Subcutaneous adipose tissue (tissue), 4 donors: ENCODE measurements around the gene ABCC4. TPM values are rescaled to one million over a fixed set of nuclear protein-coding genes. Genes with fewer than 3 reads are reported as not detected.

Experiments
- total RNA-seq, 4 donors: library from RNA; depleted of rRNA; stranded (reverse); fragments of >200 nt; gene quantifications; one replicate each; pipeline ENCODE4 v1.1.0, GENCODE V29; 2016
- TF ChIP-seq, protein P1 (sequence below): fragments of 450-650 bp; IDR thresholded peaks from one replicate; pipeline ENCODE4 v1.5.1; 2016; ENCODE audit warnings: low read depth, mild to moderate bottlenecking, control low read depth, antibody characterized with exemption, moderate library complexity

Gene ABCC4
- total RNA-seq, 4 donors from 2014 or later = 4.1 to 7.7 (median 5.1) TPM

DNA sequence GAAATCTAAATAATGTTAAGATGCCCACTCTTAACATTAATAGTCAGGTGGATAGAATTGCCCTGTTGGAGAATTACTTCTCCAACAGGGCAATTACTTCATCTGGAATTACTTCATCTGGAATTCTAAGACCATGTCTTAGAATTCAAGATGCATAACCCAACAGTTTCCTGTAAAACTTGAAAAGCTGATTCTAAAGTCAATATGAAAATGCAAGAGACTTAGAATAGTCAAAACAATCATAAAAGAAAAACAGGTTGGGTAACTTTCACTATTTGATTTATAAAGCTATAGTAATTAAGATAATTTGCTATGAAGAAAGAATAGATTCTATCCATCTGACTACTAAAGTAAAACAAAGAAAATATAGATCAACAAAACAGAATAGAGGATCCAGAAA, 75.2 kb downstream of the ABCC4 start:
- TF ChIP-seq, protein P1, sequence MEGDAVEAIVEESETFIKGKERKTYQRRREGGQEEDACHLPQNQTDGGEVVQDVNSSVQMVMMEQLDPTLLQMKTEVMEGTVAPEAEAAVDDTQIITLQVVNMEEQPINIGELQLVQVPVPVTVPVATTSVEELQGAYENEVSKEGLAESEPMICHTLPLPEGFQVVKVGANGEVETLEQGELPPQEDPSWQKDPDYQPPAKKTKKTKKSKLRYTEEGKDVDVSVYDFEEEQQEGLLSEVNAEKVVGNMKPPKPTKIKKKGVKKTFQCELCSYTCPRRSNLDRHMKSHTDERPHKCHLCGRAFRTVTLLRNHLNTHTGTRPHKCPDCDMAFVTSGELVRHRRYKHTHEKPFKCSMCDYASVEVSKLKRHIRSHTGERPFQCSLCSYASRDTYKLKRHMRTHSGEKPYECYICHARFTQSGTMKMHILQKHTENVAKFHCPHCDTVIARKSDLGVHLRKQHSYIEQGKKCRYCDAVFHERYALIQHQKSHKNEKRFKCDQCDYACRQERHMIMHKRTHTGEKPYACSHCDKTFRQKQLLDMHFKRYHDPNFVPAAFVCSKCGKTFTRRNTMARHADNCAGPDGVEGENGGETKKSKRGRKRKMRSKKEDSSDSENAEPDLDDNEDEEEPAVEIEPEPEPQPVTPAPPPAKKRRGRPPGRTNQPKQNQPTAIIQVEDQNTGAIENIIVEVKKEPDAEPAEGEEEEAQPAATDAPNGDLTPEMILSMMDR = no peak

DNA sequence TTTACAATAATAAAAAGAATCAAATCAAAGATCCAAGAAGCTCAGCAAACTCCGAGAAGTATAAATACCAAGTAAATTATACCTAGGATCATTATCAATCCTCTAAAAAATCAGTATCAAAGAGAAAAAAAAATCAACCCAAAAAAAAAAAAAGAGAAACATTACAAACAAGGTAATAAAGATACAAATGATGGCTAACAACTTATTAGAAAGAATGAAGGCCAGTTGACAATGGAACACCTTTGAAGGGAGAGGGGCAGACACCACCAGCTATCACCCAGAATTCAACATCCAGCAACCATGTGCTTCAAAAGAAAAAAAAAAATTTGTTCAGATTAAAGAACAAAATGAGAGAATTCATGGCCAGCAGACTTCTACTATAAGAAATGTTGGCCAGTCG, 77.2 kb downstream of the ABCC4 start:
- TF ChIP-seq, protein P1 = no peak

DNA sequence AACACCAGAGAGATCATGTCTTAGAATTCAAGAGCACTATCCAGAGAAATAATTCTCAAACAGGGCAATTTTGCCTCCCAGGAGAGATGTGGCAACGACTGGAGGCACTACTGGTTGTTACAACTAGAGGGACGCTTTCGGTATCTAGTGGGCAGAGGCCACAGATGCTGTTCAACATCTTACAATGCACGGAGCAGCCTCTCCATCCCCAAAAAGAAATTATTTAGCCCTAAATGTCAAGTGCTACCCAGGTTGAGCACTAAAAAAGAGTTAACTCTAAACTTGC, 78.6 kb downstream of the ABCC4 start:
- TF ChIP-seq, protein P1 = no peak

DNA sequence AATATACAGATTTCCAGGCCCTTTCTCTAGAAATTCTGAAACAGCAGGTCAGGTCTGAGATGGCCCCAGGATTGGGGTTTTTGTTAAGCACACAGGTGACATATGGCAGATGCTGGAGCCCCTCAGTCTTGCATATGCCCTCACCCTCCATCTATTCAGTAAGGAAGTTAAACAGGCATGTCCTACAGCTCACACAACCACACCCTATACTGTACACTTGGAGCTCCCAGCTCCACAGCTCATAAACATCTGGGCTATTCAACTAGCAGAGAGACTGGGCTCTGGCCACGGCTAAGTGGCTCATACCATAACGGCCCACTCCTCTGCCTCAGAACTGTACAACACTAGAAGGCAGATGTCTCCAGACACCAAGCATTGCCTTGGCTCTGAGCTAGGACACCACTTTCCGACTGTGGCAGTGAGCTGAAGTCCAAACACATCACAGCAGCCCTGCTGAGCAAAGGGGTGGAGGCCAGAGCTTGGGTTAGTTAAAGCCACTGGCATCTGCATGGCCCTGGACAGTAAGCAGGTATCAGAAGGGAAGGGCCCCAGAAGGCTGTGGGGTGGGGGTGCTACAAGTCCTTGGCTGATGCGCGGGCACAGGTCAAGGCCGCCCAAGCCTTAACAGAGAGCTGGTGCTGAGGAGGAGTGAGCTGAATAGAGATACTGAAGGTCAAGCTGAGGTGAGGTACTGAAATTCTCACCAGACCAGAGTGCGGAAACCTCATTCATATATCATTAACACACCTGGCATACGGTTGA, 79.1 kb downstream of the ABCC4 start:
- TF ChIP-seq, protein P1 = no peak

DNA sequence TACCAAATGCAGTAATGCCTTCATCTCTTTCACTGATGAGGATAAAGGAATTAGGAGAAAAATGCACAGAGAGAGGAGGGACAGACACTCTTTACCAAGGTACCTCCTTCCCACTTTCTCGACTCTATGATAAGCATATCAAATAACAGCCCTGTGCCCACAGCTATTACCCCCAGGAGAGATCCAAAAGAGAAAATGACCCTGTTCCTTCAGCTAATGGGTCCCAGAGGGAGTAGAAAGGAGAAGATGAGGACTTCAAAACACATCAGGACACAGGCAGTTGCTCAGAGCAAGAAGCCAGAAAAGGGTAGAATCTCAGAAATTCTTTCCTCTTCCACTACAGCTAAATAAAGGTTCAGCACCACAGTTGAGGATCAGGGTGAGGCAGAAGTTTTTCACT, 80.6 kb downstream of the ABCC4 start:
- TF ChIP-seq, protein P1 = no peak

DNA sequence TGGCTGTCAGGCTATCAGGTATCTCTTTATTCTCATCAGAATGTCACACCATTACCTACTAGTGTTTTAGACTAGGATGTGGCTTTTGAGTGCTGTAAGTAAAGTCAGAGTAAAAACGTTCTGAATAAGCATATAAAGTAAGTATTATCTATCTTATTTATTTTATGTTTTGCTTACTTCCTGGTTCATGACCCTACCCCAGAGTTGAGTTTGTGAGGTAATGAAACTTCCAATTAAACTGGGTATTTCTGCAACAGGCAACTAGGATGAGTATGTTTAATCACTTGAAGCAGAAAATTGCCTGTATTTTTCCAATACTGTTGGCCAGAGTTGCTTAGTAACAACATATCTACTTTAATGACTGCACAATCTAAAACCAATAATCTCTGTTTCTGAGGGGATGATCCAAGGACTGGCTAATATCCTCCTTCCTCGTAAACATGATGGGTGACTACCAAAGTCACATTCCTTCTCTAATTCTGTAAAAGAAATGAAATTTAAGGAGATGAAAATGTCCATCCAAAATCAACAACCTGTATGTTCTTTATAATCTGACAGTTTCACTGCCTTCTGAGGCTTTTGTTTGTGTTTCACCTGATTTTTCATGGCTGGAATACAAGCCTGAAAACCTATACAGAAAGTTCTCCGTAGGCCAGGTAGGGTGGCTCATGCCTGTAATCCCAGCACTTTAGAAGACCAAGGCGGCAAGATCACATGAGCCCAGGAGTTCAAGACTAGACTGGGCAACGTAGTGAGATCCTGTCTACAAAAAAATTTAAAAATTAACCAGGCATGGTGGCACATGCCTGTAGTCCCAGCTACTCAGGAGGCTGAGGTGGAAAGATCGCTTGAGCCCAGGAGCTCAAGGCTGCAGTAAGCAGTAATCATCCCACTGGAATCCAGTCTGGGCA, 83.1 kb downstream of the ABCC4 start:
- TF ChIP-seq, protein P1 = no peak

DNA sequence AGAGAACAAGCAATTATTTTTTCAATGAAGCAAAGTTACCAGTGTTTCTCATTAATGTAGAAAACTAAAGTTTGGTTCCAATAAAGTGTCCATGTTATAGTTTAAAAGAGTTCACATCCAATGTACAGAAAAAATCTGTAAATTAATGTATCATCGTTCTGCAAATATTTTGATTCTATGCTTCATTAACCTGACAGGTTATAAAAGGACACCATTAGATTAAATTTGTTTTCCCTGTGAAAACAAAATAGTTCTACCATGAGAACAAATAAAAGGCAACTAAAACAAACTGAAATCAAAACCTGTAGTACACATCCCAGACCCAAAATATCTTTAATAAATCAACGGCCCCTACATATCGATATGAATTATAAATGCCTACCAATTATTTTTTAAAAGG, 85.1 kb downstream of the ABCC4 start:
- TF ChIP-seq, protein P1 = no peak
